ENCODE results near the gene GIMAP5. TPM values are rescaled to one million over a fixed set of nuclear protein-coding genes. Genes with fewer than 3 reads are reported as not detected.
"Not testable (repeated sequence)": the region's sequence is repeated elsewhere in the genome, so short reads cannot be mapped to it uniquely, and the experiment has no call there.

The GIMAP5 gene
- polyA plus RNA-seq, 3 donors, result 7.2 to 42.8 (median 40.2) TPM

- H3K27ac ChIP-seq (ENCODE audit: low read depth, low read length), result no peak overlapping the region
Measured at GRCh38 chr7:150754951-150755350, 17.7 kb downstream of the GIMAP5 start.

DNA sequence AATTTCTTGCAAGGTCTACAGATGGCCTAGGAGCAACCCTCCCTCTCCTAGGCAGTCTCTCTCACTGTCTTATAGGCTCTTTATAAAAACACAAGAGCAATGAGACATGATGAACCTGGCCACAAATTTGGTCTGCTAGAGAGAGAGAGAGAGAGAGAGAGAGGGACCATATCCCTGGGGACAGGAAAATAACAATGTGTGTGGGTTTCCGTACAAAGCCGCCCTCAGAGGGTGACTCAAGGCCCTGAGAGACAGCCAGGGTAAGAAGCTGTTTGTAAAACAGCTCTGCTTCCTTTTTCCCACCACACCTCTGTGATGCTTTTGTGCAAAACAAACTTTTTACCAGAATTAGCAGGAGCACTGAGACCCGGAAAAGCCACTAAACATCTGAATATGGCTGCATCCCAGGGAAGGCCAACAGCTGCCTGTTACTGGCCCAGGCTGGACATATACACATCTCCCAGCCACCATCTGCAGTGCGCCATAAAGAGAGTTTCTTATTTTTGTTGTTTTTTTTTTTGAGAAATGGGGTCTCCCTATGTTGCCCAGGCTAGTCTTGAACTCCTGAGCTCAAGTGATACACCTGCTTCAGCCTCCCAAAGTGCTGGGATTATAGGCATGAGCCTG is 18.4 kb downstream of the GIMAP5 start:
- H3K27ac ChIP-seq (ENCODE audit: low read depth, low read length), result no peak overlapping the region
- WGBS, 3 donors, result 43 to 78% (median 44%) methylated on average over 4 of the region's 4 CpGs

GRCh38 chr7:150756166-150756565 is 18.9 kb downstream of the GIMAP5 start:
- WGBS, 3 donors, result 60 to 67% (median 66%) methylated on average over 3 of the region's 3 CpGs
- H3K27ac ChIP-seq (ENCODE audit: low read depth, low read length), result no peak overlapping the region

DNA sequence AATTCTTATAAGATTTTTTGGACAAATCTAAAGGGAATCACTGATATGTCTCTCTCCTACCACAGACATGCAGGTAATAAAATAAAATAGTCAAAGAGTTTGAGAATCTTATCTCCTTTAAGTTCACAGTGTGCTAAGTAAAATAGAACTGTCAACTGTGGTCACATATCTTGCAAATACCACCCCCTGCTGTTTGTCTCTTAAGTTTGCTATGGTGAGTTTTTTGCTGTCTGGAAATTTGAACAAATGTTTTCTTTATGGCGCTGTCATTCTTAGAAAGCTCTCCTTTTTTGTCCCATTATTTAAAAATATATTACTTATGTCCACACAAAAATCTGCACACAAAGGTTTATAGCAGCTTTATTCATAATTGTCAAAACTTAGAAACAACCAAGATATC is 19.6 kb downstream of the GIMAP5 start:
- 31 to 52% (median 33%) methylated on average over 1 of the region's 1 CpG for WGBS, 3 donors
- no peak overlapping the region for H3K27ac ChIP-seq (ENCODE audit: low read depth, low read length)

- H3K27ac ChIP-seq (ENCODE audit: low read depth, low read length), result no peak overlapping the region
- 77 to 81% (median 79%) methylated on average over 1 of the region's 1 CpG for WGBS, 3 donors
Measured at GRCh38 chr7:150759479-150759878, 22.3 kb downstream of the GIMAP5 start.

GRCh38 chr7:150766334-150766709 is 29.1 kb downstream of the GIMAP5 start:
- no peak overlapping the region for H3K27ac ChIP-seq (ENCODE audit: low read depth, low read length)

DNA sequence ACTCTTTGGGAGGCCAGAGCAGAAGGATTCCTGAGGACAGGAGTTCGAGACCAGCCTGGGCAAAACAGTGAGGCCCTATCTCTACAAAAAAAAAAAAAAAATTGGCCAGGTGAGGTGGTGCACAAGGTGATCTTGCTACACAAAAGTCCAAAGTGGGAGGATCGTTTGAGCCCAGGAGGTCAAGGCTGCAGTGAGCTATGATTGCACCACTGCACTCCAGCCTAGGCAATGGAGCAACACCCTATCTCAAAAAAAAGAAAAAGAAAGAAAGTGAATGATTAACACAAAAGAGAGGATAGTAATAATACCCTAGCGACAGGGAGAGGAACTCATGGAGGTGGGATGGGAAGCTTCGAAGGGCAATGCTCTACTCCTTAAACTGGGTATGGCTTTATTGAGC is 32.5 kb downstream of the GIMAP5 start:
- no peak overlapping the region for H3K27ac ChIP-seq (ENCODE audit: low read depth, low read length)
- 83 to 93% (median 92%) methylated on average over 4 of the region's 4 CpGs for WGBS, 3 donors

GRCh38 chr7:150774131-150774530 is 36.9 kb downstream of the GIMAP5 start:
- H3K27ac ChIP-seq (ENCODE audit: low read depth, low read length), result not testable (repeated sequence)
- WGBS, 3 donors, result 58 to 90% (median 81%) methylated on average over 1 of the region's 1 CpG

DNA sequence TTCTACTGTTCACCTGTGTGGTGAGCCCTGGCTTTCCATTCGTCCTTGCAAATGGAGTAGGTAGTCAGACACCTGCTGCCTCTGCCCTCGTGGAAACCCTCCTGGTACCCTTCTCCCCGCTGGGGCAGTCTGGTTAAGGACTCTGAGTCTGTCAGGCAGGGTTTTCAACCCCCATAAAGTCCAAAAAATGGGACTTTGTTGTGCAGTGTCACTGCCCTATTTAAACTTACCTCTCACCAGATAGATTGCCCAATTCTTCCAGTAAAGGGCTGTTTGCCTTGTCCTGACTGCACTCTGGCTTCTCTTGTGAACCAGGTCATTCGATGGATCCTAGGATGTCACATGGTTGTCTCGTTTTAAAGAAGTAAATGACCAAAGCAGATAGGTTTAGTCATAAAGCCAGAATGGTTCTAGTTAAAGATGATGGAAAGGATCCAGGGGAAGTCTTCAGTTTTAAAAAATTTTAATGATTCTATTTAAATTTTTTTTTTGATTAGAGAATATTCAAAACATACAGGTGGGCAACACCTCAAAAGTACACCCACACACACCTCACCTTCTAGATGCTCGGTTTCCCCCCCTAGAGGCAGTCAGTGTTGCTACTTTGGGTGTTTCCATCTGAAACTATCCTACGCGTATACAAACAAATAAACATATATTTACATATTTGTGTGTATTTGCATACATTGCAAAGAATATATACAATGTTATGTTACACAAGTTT is 41.0 kb downstream of the GIMAP5 start:
- 50 to 64% (median 61%) methylated on average over 8 of the region's 8 CpGs for whole genome bisulfite sequencing, 3 donors
- H3K27ac ChIP-seq (ENCODE audit: low read depth, low read length), result no peak overlapping the region

- H3K27ac ChIP-seq (ENCODE audit: low read depth, low read length), result no peak overlapping the region
- WGBS, 3 donors, result 6 to 9% (median 8%) methylated on average over 12 of the region's 12 CpGs
Measured at GRCh38 chr7:150778738-150779301, 41.6 kb downstream of the GIMAP5 start.

- no peak overlapping the region for H3K27ac ChIP-seq (ENCODE audit: low read depth, low read length)
- WGBS, 3 donors, result 35 to 69% (median 37%) methylated on average over 3 of the region's 3 CpGs
Measured at GRCh38 chr7:150780292-150780691, 43.1 kb downstream of the GIMAP5 start.

GRCh38 chr7:150781103-150781502 is 43.9 kb downstream of the GIMAP5 start:
- H3K27ac ChIP-seq (ENCODE audit: low read depth, low read length), result no peak overlapping the region
- WGBS, 3 donors, result 18 to 47% (median 18%) methylated on average over 3 of the region's 3 CpGs

- H3K27ac ChIP-seq (ENCODE audit: low read depth, low read length), result no peak overlapping the region
- WGBS, 3 donors, result 83 to 93% (median 87%) methylated on average over 2 of the region's 2 CpGs
Measured at GRCh38 chr7:150781961-150782360, 44.7 kb downstream of the GIMAP5 start.

GRCh38 chr7:150784120-150784736 is 47.0 kb downstream of the GIMAP5 start:
- H3K27ac ChIP-seq (ENCODE audit: low read depth, low read length), result no peak overlapping the region
- WGBS, 3 donors, result 32 to 49% (median 44%) methylated on average over 9 of the region's 9 CpGs

DNA sequence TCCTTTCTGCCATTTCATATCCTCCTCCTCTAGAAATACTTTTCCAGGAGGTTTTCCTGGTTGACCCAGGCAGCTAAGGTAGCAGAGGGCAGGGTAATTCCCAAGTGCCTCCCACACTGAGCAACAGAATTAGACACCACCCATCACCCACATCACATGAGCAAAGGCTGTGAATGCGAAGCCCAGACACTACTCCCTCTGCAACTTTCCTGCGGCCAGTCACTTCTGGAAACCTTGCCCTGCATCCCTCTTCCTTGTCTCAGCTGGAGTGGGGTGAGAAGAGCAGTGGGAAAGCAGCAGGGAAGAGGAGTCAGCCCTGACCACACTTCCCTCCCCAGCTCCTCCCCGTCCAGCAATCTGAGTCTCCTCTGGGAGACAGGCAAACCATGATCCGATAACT is 47.7 kb downstream of the GIMAP5 start:
- peak overlapping the region; percentile 46 for H3K27ac ChIP-seq (ENCODE audit: low read depth, low read length)
- 45 to 81% (median 50%) methylated on average over 4 of the region's 4 CpGs for WGBS, 3 donors

GRCh38 chr7:150787321-150788281 is 50.4 kb downstream of the GIMAP5 start:
- 38 to 51% (median 43%) methylated on average over 10 of the region's 10 CpGs for WGBS, 3 donors

DNA sequence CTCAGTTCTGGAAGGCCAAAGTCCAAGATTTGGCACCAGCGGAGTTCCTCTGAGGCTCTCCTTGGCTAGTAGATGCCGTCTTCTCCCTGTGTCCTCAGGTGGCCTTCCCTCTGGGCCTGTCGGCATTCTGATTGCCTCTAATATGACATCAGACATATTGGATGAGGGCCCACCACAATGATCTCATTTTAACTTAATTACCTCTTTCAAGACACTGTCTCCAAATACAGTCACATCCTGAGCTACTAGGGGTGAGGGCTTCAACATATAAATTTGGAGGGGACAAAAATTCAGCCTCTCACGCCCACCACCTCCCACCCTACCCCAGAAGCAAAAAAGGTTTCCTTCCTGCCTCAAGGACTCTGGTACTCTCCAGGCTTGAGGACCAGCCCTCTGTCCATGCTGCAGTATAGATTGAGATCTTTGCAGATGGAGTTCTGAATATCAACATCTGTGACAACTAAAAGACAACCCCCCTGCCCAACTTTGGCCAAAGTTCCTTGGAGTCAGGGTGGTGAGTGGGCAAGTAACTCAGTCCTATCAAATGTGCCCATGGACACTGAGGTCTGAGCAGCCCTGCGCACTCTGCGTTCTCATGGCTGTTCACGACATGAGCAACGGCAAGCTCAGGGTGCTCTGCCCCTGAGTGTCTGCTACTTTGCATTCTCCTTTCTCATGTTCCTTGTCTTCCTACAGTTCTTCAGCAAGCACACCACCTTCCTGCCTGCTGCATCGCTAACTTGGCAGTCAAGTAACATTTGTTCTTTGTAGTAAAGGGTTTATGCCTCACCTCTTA is 51.5 kb downstream of the GIMAP5 start:
- peak overlapping the region; percentile 1 for H3K27ac ChIP-seq (ENCODE audit: low read depth, low read length)
- 54 to 73% (median 64%) methylated on average over 9 of the region's 9 CpGs for WGBS, 3 donors

More at GRCh38 chr7:150787321-150788281, 50.4 kb downstream of the GIMAP5 start:
- no peak overlapping the region for H3K27ac ChIP-seq (ENCODE audit: low read depth, low read length)
